ENCODE results near the gene C12orf57.
A peak's percentile ranks its signal among the peaks of the same experiment; 100 is the strongest.

C12orf57 gene

GRCh38 chr12:6965026-6965661 is 21.3 kb downstream of the C12orf57 start:
- DNase-seq (ENCODE audit: low spot score): peak; percentile 89

GRCh38 chr12:6965714-6966113 is 21.9 kb downstream of the C12orf57 start:
- DNase-seq (ENCODE audit: low spot score): no peak

GRCh38 chr12:6966351-6966750 is 22.5 kb downstream of the C12orf57 start:
- DNase-seq (ENCODE audit: low spot score): no peak

GRCh38 chr12:6967651-6968100 is 23.9 kb downstream of the C12orf57 start:
- DNase-seq (ENCODE audit: low spot score): no peak

GRCh38 chr12:6968426-6968825 is 24.6 kb downstream of the C12orf57 start:
- no peak for DNase-seq (ENCODE audit: low spot score)

- DNase-seq (ENCODE audit: low spot score): no peak
Observed at GRCh38 chr12:6970096-6970527, 26.3 kb downstream of the C12orf57 start.

- no peak for DNase-seq (ENCODE audit: low spot score)
Observed at GRCh38 chr12:6974180-6974579, 30.4 kb downstream of the C12orf57 start.

GRCh38 chr12:6975297-6976032 is 31.6 kb downstream of the C12orf57 start:
- DNase-seq (ENCODE audit: low spot score): no peak

GRCh38 chr12:6977653-6978052 is 33.8 kb downstream of the C12orf57 start:
- DNase-seq (ENCODE audit: low spot score): no peak

GRCh38 chr12:6978188-6978587 is 34.4 kb downstream of the C12orf57 start:
- DNase-seq (ENCODE audit: low spot score): no peak

- no peak for DNase-seq (ENCODE audit: low spot score)
Observed at GRCh38 chr12:6978611-6979011, 34.8 kb downstream of the C12orf57 start.

GRCh38 chr12:6979021-6979420 is 35.2 kb downstream of the C12orf57 start:
- no peak for DNase-seq (ENCODE audit: low spot score)

GRCh38 chr12:6979453-6979852 is 35.6 kb downstream of the C12orf57 start:
- DNase-seq (ENCODE audit: low spot score): no peak

- DNase-seq (ENCODE audit: low spot score): no peak
Observed at GRCh38 chr12:6980075-6980474, 36.3 kb downstream of the C12orf57 start.

GRCh38 chr12:6980740-6981139 is 36.9 kb downstream of the C12orf57 start:
- DNase-seq (ENCODE audit: low spot score): no peak

- no peak for DNase-seq (ENCODE audit: low spot score)
Observed at GRCh38 chr12:6981152-6982052, 37.6 kb downstream of the C12orf57 start.

GRCh38 chr12:6982532-6982931 is 38.7 kb downstream of the C12orf57 start:
- DNase-seq (ENCODE audit: low spot score): no peak

GRCh38 chr12:6987956-6988553 is 44.2 kb downstream of the C12orf57 start:
- no peak for DNase-seq (ENCODE audit: low spot score)

Data from D341Med (cell line).